A673 (cell line): ENCODE measurements around the gene SUPT6H.

ENCODE experiments used
- EZH2 ChIP-seq: fragments of 200-600 bp; sonication (generic); IDR thresholded peaks from 2 replicates; pipeline ENCODE4 v1.6.1; 2017; ENCODE audit warnings: borderline replicate concordance, low read depth, mild to moderate bottlenecking, mixed read lengths, antibody characterized with exemption, low read length; ENCODE audit not compliant: poor library complexity, severe bottlenecking
- TF ChIP-seq, protein P1 (sequence below): fragments of 300-800, 200-600 bp; sonication (generic); conservative IDR thresholded peaks from 2 replicates; pipeline ENCODE4 v1.5.1; 2017; ENCODE audit warnings: low read depth, mild to moderate bottlenecking, antibody characterized with exemption, low read length, moderate library complexity, mixed read lengths

DNA sequence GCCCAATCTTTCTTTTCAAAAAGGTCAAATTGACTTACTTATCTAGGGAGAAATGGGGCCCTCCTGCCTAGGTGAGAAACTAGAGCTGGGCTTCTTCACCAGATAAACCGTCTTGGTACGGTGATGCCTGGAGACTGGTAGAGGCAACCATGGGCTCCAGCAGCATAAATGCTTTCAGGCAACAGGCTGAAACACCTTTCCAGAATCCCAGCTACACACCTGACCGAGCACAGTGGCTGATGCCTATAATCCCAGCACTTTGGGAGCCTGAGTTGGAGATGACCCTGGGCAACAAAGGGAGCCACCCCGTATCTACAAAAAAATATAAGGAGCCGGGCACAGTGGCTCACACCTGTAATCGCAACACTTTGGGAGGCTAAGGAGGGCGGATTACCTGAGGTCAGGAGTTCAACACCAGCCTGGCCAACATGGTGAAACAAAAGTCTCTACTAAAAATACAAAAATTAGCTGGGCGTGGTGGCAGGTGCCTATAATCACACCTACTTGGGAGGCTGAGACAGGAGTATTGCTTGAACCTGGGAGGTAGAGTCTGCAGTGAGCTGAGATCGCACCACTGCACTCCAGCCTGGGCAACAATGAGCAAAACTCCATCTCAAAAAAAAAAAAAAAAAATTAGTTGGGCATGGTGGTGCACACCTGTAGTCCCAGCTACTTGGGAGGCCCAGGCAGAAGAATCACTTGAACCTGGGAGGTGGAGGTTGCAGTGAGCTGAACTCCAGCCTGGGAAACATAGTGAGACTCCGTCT is 89.8 kb downstream of the SUPT6H start:
- no peak for TF ChIP-seq EZH2
- TF ChIP-seq, protein P1, sequence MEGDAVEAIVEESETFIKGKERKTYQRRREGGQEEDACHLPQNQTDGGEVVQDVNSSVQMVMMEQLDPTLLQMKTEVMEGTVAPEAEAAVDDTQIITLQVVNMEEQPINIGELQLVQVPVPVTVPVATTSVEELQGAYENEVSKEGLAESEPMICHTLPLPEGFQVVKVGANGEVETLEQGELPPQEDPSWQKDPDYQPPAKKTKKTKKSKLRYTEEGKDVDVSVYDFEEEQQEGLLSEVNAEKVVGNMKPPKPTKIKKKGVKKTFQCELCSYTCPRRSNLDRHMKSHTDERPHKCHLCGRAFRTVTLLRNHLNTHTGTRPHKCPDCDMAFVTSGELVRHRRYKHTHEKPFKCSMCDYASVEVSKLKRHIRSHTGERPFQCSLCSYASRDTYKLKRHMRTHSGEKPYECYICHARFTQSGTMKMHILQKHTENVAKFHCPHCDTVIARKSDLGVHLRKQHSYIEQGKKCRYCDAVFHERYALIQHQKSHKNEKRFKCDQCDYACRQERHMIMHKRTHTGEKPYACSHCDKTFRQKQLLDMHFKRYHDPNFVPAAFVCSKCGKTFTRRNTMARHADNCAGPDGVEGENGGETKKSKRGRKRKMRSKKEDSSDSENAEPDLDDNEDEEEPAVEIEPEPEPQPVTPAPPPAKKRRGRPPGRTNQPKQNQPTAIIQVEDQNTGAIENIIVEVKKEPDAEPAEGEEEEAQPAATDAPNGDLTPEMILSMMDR = no peak
